ENCODE measurements around the gene TTC34.
A peak's percentile ranks its signal among the peaks of the same experiment; 100 is the strongest.

TTC34 gene

DNA sequence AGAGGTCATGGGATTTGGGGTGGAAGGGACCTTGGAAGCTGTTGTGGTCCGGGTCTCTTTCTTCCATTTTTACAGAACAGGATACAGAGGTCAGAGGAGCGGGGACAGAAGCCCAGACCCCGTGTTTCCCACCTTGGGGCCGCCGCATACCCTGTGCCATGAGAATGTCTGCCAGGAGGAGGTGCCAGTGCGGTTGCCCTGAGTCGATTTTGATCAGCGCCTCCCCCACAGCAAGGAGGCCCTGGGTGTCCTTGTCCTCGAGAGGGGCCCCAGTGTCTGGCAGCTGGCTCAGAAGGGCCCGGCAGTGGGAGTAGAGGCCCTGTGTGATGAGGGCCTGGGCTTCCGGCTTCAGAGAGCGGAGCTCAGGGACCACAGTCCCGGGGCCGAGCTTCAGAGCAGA lies 156.3 kb downstream of the TTC34 start:
- Histone ChIP-seq H3K27ac (replicated peaks; ENCODE audit: low read length) (no peak overlapping the region), H3K14ac (ENCODE audit: low read length) (no peak overlapping the region), H3K79me1 (ENCODE audit: low read depth, low read length) (peaks cover 13% of the 10 kb centered on the region), H3K23ac (ENCODE audit: low read depth, low read length, poor library complexity) (no peak overlapping the region), H3K4me1 (ENCODE audit: control insufficient read depth in 2 of 2, insufficient read depth in 1 of 2, low read depth in 1 of 2, low read length in 2 of 2) (peaks cover 5 to 11% of the 10 kb centered on the region in 2 donors), H2AK5ac (ENCODE audit: low read depth, low read length) (no peak overlapping the region), H3K4me2 (ENCODE audit: insufficient read depth, low read length, poor library complexity, severe bottlenecking) (no peak overlapping the region), H2BK5ac (ENCODE audit: low read length) (no peak overlapping the region), H2AFZ (ENCODE audit: low read length) (no peak overlapping the region), H4K8ac (ENCODE audit: low read depth, low read length) (no peak overlapping the region), H2BK12ac (ENCODE audit: low read length) (no peak overlapping the region), H2BK15ac (ENCODE audit: low read length) (no peak overlapping the region), H3K9ac (ENCODE audit: low read depth, low read length, poor library complexity) (no peak overlapping the region), H3K4ac (ENCODE audit: low read length) (no peak overlapping the region), H3K4me3 (ENCODE audit: low read length in 2 of 2) (no peak overlapping the region), H2BK120ac (ENCODE audit: low read depth, low read length) (no peak overlapping the region), H3K27me3 (ENCODE audit: control insufficient read depth in 3 of 3, insufficient read depth in 3 of 3, low read depth in 1 of 3, low read length in 3 of 3) (peaks cover 0 to 12% (median 0%) of the 10 kb centered on the region in 3 experiments), H4K91ac (ENCODE audit: low read depth, low read length, poor library complexity) (no peak overlapping the region), H3K9me3 (replicated peaks in 1 of 2; ENCODE audit: control insufficient read depth in 2 of 2, insufficient read depth in 1 of 2, low read depth in 1 of 2, low read length in 2 of 2) (peaks cover 0 to 15% of the 10 kb centered on the region in 2 donors), H3K36me3 (replicated peaks in 1 of 2; ENCODE audit: control insufficient read depth in 2 of 2, insufficient read depth in 2 of 2, low read length in 2 of 2) (no peaks in the 10 kb centered on the region), H3K18ac (ENCODE audit: low read length) (no peak overlapping the region)
- DNase-seq (ENCODE audit: low spot score) = no peak
- no CpG with 5 or more reads among the region's 14 CpGs for WGBS, 2 donors (ENCODE audit: extremely low coverage in 2 of 2, insufficient read length in 2 of 2, insufficient replicate concordance in 1 of 2)

DNA sequence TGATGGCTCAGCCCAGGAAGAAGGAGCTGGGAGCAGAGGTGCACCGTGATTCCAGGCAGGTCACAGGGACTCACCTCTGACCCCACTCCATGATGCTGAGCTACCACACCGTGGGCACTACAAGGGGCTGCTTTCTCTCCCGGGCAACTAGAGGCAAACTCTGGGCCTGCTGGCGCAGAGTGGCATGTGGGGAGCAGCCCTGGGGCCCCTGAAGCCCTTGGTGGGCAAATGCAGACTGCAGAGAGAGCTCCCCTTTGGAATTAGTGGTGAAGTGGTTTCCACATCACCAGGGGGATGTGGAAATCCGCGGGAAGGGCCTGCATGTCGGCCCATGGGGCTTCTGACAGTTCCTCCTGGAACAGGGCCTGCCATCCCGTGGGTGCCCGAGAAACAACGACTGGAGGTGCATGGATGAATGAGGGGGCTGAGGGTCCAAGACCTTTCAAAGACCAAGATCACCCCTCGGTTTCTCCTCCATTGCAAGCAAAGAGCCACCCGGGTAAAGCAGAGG lies 156.8 kb downstream of the TTC34 start:
- H4K91ac ChIP-seq (ENCODE audit: low read depth, low read length, poor library complexity) = no peak overlapping the region
- H3K4me1 ChIP-seq (ENCODE audit: control insufficient read depth in 2 of 2, insufficient read depth in 1 of 2, low read depth in 1 of 2, low read length in 2 of 2) = peaks cover 5 to 11% of the 10 kb centered on the region in 2 donors
- no peak overlapping the region for H3K4ac ChIP-seq (ENCODE audit: low read length)
- H4K8ac ChIP-seq (ENCODE audit: low read depth, low read length) = no peak overlapping the region
- DNase-seq (ENCODE audit: low spot score) = no peak
- no peak overlapping the region for H3K4me3 ChIP-seq (ENCODE audit: low read length in 2 of 2)
- no peak overlapping the region for H3K23ac ChIP-seq (ENCODE audit: low read depth, low read length, poor library complexity)
- no peak overlapping the region for H3K14ac ChIP-seq (ENCODE audit: low read length)
- no peak overlapping the region for H3K4me2 ChIP-seq (ENCODE audit: insufficient read depth, low read length, poor library complexity, severe bottlenecking)
- peak overlapping the region; percentile 90 for H2BK5ac ChIP-seq (ENCODE audit: low read length)
- peaks cover 13% of the 10 kb centered on the region for H3K79me1 ChIP-seq (ENCODE audit: low read depth, low read length)
- H2BK12ac ChIP-seq (ENCODE audit: low read length) = peak overlapping the region; percentile 58
- no peak overlapping the region for H3K27ac ChIP-seq (replicated peaks; ENCODE audit: low read length)
- H3K36me3 ChIP-seq (replicated peaks in 1 of 2; ENCODE audit: control insufficient read depth in 2 of 2, insufficient read depth in 2 of 2, low read length in 2 of 2) = no peaks in the 10 kb centered on the region
- peaks cover 0 to 15% of the 10 kb centered on the region in 2 donors for H3K9me3 ChIP-seq (replicated peaks in 1 of 2; ENCODE audit: control insufficient read depth in 2 of 2, insufficient read depth in 1 of 2, low read depth in 1 of 2, low read length in 2 of 2)
- no CpG with 5 or more reads among the region's 12 CpGs for WGBS, 2 donors (ENCODE audit: extremely low coverage in 2 of 2, insufficient read length in 2 of 2, insufficient replicate concordance in 1 of 2)
- no peak overlapping the region for H2BK120ac ChIP-seq (ENCODE audit: low read depth, low read length)
- peak overlapping the region; percentile 38 for H3K18ac ChIP-seq (ENCODE audit: low read length)
- no peak overlapping the region for H2AFZ ChIP-seq (ENCODE audit: low read length)
- H2BK15ac ChIP-seq (ENCODE audit: low read length) = peak overlapping the region; percentile 67
- H2AK5ac ChIP-seq (ENCODE audit: low read depth, low read length) = no peak overlapping the region
- H3K27me3 ChIP-seq (ENCODE audit: control insufficient read depth in 3 of 3, insufficient read depth in 3 of 3, low read depth in 1 of 3, low read length in 3 of 3) = peaks cover 0 to 12% (median 0%) of the 10 kb centered on the region in 3 experiments
- H3K9ac ChIP-seq (ENCODE audit: low read depth, low read length, poor library complexity) = no peak overlapping the region

DNA sequence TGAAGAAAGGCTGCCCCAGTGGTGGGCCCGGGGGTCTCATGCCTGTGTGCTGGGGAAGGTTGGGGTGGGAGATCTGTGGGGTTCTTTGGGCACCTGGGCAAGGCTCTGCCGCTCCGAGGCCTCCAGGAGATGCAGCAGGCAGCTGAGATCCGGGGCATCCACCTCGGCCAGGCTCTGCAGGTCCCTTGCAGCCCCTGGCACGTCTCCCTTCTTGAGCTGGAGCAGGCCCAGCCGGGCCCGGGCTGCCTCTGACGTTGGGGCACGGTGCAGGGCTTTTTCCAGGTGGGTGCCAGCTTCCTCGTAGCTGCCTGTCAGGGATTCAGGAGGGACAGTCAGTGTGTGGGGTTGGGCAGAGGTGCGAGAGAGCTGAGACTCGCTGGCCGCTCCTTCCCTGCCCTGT lies 157.3 kb downstream of the TTC34 start:
- H3K18ac ChIP-seq (ENCODE audit: low read length) = peak overlapping the region; percentile 38
- DNase-seq (ENCODE audit: low spot score) = no peak
- peaks cover 13% of the 10 kb centered on the region for H3K79me1 ChIP-seq (ENCODE audit: low read depth, low read length)
- H3K36me3 ChIP-seq (replicated peaks in 1 of 2; ENCODE audit: control insufficient read depth in 2 of 2, insufficient read depth in 2 of 2, low read length in 2 of 2) = no peaks in the 10 kb centered on the region
- H3K14ac ChIP-seq (ENCODE audit: low read length) = peak overlapping the region; percentile 17
- H3K9ac ChIP-seq (ENCODE audit: low read depth, low read length, poor library complexity) = no peak overlapping the region
- H2BK5ac ChIP-seq (ENCODE audit: low read length) = peak overlapping the region; percentile 90
- no peak overlapping the region for H3K4me2 ChIP-seq (ENCODE audit: insufficient read depth, low read length, poor library complexity, severe bottlenecking)
- no peak overlapping the region for H2BK120ac ChIP-seq (ENCODE audit: low read depth, low read length)
- peaks cover 5 to 11% of the 10 kb centered on the region in 2 donors for H3K4me1 ChIP-seq (ENCODE audit: control insufficient read depth in 2 of 2, insufficient read depth in 1 of 2, low read depth in 1 of 2, low read length in 2 of 2)
- H3K23ac ChIP-seq (ENCODE audit: low read depth, low read length, poor library complexity) = no peak overlapping the region
- no peak overlapping the region for H3K4me3 ChIP-seq (ENCODE audit: low read length in 2 of 2)
- peak overlapping the region; percentile 67 for H2BK15ac ChIP-seq (ENCODE audit: low read length)
- no CpG with 5 or more reads among the region's 14 CpGs for WGBS, 2 donors (ENCODE audit: extremely low coverage in 2 of 2, insufficient read length in 2 of 2, insufficient replicate concordance in 1 of 2)
- H3K4ac ChIP-seq (ENCODE audit: low read length) = no peak overlapping the region
- H3K9me3 ChIP-seq (replicated peaks in 1 of 2; ENCODE audit: control insufficient read depth in 2 of 2, insufficient read depth in 1 of 2, low read depth in 1 of 2, low read length in 2 of 2) = peaks cover 0 to 13% of the 10 kb centered on the region in 2 donors
- H4K8ac ChIP-seq (ENCODE audit: low read depth, low read length) = no peak overlapping the region
- H2AFZ ChIP-seq (ENCODE audit: low read length) = no peak overlapping the region
- no peak overlapping the region for H3K27ac ChIP-seq (replicated peaks; ENCODE audit: low read length)
- no peak overlapping the region for H4K91ac ChIP-seq (ENCODE audit: low read depth, low read length, poor library complexity)
- peak overlapping the region; percentile 70 for H2AK5ac ChIP-seq (ENCODE audit: low read depth, low read length)
- H3K27me3 ChIP-seq (ENCODE audit: control insufficient read depth in 3 of 3, insufficient read depth in 3 of 3, low read depth in 1 of 3, low read length in 3 of 3) = peaks cover 0 to 12% (median 0%) of the 10 kb centered on the region in 3 experiments
- H2BK12ac ChIP-seq (ENCODE audit: low read length) = peak overlapping the region; percentile 58

DNA sequence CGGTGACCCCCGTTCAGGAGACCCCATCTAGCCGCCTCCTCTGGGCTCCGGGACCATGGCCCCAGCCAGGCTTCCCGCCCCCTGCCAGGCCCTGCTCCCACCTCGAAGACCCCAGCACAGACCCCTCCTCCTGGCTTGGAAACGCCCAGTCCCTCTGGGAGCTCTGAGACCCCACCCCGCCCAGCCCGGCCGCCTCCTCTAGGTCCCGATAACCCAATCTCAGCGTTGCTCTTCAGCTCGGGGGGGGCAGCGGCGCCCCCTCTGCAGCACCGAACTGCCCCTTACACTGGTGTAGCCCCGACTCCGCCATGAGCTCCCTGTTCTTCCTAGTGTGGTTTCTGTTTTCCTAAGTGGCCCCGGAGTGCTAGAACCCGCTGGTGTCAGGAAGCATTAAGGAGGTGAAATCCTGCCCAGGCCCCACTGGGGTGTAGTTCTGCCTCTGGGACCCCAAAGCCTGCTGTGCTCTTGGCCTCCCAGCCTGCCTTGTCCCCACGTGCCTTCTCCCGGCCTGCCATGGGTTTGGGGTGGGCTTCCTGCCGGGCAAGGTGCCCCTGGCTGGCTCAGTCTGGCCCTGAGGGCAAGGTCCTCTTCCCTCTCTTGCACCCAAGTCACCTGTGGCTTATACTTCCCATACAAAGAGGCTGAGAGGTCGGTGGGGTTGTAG lies 157.9 kb downstream of the TTC34 start:
- Histone ChIP-seq H3K4me2 (ENCODE audit: insufficient read depth, low read length, poor library complexity, severe bottlenecking) (peak overlapping the region; percentile 96), H2BK12ac (ENCODE audit: low read length) (peak overlapping the region; percentile 58), H3K9me3 (replicated peaks in 1 of 2; ENCODE audit: control insufficient read depth in 2 of 2, insufficient read depth in 1 of 2, low read depth in 1 of 2, low read length in 2 of 2) (peaks cover 0 to 9% of the 10 kb centered on the region in 2 donors), H3K23ac (ENCODE audit: low read depth, low read length, poor library complexity) (no peak overlapping the region), H2BK5ac (ENCODE audit: low read length) (peak overlapping the region; percentile 90), H3K27me3 (ENCODE audit: control insufficient read depth in 3 of 3, insufficient read depth in 3 of 3, low read depth in 1 of 3, low read length in 3 of 3) (peaks cover 0 to 12% (median 0%) of the 10 kb centered on the region in 3 experiments), H2BK15ac (ENCODE audit: low read length) (peak overlapping the region; percentile 78), H4K91ac (ENCODE audit: low read depth, low read length, poor library complexity) (no peak overlapping the region), H3K79me1 (ENCODE audit: low read depth, low read length) (peaks cover 13% of the 10 kb centered on the region), H3K4me3 (ENCODE audit: low read length in 2 of 2) (peak overlapping the region; percentile 75 to 77), H4K8ac (ENCODE audit: low read depth, low read length) (no peak overlapping the region), H3K4me1 (ENCODE audit: control insufficient read depth in 2 of 2, insufficient read depth in 1 of 2, low read depth in 1 of 2, low read length in 2 of 2) (peaks cover 5 to 11% of the 10 kb centered on the region in 2 donors), H3K18ac (ENCODE audit: low read length) (peak overlapping the region; percentile 83), H3K27ac (replicated peaks; ENCODE audit: low read length) (no peak overlapping the region), H3K36me3 (replicated peaks in 1 of 2; ENCODE audit: control insufficient read depth in 2 of 2, insufficient read depth in 2 of 2, low read length in 2 of 2) (no peaks in the 10 kb centered on the region), H2BK120ac (ENCODE audit: low read depth, low read length) (no peak overlapping the region), H3K9ac (ENCODE audit: low read depth, low read length, poor library complexity) (peak overlapping the region; percentile 77), H2AK5ac (ENCODE audit: low read depth, low read length) (peak overlapping the region; percentile 70), H3K14ac (ENCODE audit: low read length) (peak overlapping the region; percentile 17), H2AFZ (ENCODE audit: low read length) (peak overlapping the region; percentile 99), H3K4ac (ENCODE audit: low read length) (no peak overlapping the region)
- WGBS, 2 donors (ENCODE audit: extremely low coverage in 2 of 2, insufficient read length in 2 of 2, insufficient replicate concordance in 1 of 2) = no CpG with 5 or more reads among the region's 24 CpGs
- no peak for DNase-seq (ENCODE audit: low spot score)
